ENCODE data around the gene EIF2AK3.

DNA sequence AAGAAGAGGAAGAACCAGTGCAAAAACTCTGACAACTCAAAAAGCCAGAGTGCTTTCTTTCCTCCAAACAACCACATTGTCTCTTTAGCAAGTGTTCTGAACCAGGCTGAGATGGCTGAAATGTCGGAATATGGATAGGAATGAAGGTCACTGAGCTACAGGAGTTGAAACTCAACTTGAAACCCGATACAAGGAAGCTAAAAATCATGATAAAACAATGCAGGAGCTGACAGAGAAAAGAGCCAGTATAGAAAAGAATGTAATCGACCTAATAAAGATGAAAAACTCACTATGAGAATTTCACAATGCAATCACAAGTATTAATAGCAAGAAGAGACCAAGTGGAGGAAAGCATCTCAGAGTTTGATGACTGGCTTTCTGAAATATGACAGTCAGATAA is 15.0 kb upstream of the EIF2AK3 start:
- TF ChIP-seq, protein P1, sequence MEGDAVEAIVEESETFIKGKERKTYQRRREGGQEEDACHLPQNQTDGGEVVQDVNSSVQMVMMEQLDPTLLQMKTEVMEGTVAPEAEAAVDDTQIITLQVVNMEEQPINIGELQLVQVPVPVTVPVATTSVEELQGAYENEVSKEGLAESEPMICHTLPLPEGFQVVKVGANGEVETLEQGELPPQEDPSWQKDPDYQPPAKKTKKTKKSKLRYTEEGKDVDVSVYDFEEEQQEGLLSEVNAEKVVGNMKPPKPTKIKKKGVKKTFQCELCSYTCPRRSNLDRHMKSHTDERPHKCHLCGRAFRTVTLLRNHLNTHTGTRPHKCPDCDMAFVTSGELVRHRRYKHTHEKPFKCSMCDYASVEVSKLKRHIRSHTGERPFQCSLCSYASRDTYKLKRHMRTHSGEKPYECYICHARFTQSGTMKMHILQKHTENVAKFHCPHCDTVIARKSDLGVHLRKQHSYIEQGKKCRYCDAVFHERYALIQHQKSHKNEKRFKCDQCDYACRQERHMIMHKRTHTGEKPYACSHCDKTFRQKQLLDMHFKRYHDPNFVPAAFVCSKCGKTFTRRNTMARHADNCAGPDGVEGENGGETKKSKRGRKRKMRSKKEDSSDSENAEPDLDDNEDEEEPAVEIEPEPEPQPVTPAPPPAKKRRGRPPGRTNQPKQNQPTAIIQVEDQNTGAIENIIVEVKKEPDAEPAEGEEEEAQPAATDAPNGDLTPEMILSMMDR (optimal IDR thresholded peaks at IDR 0.05 in 1 of 3, IDR thresholded peaks at IDR 0.05 in 1 of 3, conservative IDR thresholded peaks at IDR 0.05 in 1 of 3; ENCODE audit: extremely low read depth in 1 of 3, insufficient read depth in 2 of 3, low read length in 3 of 3), result no peak
- TF ChIP-seq EZH2 (IDR thresholded peaks at IDR 0.05; ENCODE audit: low read length), result no peak
